Coronary artery (tissue), 2 donors: Measurements from ENCODE around the gene ELAVL2.

Source experiments
- DNase-seq: peaks from one replicate; pipeline ENCODE4 v3.0.0-alpha.2; 2017; ENCODE audit warnings: low spot score
- H3K27ac ChIP-seq, 2 donors: fragments of 200-600 bp; sonication (generic); one replicate each; pipeline ENCODE4 v1.5.1; 2016 to 2019
- H3K4me3 ChIP-seq: fragments of 200-600 bp; sonication (generic); 2 replicates; pipeline ENCODE4 v1.5.1; 2016; ENCODE audit warnings: mild to moderate bottlenecking, moderate library complexity
- CTCF ChIP-seq: fragments of 200-600 bp; sonication (generic); IDR thresholded peaks from one replicate; pipeline ENCODE4 v1.5.1; 2019; ENCODE audit warnings: antibody characterized with exemption

Gene ELAVL2

DNA sequence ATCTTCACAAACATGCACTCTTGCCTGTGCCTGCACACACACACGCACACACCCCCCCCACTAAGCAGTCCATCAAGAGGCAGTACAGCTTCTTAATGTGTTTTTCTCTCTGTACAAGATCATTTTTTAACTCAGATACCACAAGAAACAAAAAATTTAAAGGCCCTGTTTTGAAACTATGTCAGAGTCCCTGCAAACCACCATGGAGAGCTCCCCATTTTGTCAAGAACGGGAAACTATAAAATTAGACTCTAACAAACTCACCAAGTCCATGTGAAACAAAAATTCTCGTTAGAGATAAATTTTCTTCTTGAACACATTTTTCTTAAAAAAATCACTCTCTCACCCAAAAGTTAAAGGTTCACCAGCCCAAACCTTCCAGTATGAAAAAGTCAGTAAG is 86.3 kb downstream of the ELAVL2 start:
- no peak for TF ChIP-seq CTCF
- Histone ChIP-seq H3K27ac (no peak overlapping the region), H3K4me3 (no peak overlapping the region)
- no peak for DNase-seq

- no peak overlapping the region for H3K27ac ChIP-seq
- H3K4me3 ChIP-seq: no peak overlapping the region
- no peak for TF ChIP-seq CTCF
- DNase-seq: no peak
Measured at GRCh38 chr9:23736293-23736692, 89.7 kb downstream of the ELAVL2 start.

GRCh38 chr9:23733495-23734078 is 92.5 kb downstream of the ELAVL2 start:
- DNase-seq: no peak
- Histone ChIP-seq H3K27ac (no peak overlapping the region), H3K4me3 (no peak overlapping the region)
- no peak for TF ChIP-seq CTCF

- no peak overlapping the region for H3K27ac ChIP-seq
- no peak for DNase-seq
- H3K4me3 ChIP-seq: no peak overlapping the region
- TF ChIP-seq CTCF: no peak
Measured at GRCh38 chr9:23731353-23731752, 94.7 kb downstream of the ELAVL2 start.

- DNase-seq: no peak
- no peak overlapping the region for H3K27ac ChIP-seq
- H3K4me3 ChIP-seq: no peak overlapping the region
- no peak for TF ChIP-seq CTCF
Measured at GRCh38 chr9:23730364-23730763, 95.7 kb downstream of the ELAVL2 start.

DNA sequence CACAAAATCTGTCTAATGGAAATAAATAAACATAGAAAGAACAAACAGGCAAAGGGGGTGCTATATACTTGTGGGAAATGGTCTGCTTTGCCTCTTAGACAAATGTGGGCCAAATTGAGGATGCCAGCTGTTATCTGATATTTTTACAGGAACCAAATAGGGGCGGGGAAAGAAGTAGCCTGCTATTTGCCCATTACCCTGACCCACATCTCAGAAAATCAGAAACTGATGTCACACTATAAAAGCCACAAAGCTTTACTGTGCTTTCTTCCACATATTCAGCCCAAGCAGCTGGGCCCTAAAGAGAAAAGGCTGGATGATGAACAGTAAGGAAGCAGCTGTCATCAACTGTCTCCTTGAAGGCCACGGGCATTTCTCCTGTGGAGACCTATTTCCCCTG is 97.3 kb downstream of the ELAVL2 start:
- DNase-seq: no peak
- no peak overlapping the region for H3K27ac ChIP-seq
- H3K4me3 ChIP-seq: no peak overlapping the region
- no peak for TF ChIP-seq CTCF

- TF ChIP-seq CTCF: no peak
- Histone ChIP-seq H3K27ac (no peak overlapping the region), H3K4me3 (no peak overlapping the region)
- DNase-seq: no peak
Measured at GRCh38 chr9:23725279-23725946, 100.6 kb downstream of the ELAVL2 start.
